ENCODE measurements around the gene ST6GAL1. TPM values are rescaled to one million over a fixed set of nuclear protein-coding genes. Genes with fewer than 3 reads are reported as not detected.

Gene ST6GAL1
- total RNA-seq, 1 experiment from 2014 or later, result 15.6 TPM

DNA sequence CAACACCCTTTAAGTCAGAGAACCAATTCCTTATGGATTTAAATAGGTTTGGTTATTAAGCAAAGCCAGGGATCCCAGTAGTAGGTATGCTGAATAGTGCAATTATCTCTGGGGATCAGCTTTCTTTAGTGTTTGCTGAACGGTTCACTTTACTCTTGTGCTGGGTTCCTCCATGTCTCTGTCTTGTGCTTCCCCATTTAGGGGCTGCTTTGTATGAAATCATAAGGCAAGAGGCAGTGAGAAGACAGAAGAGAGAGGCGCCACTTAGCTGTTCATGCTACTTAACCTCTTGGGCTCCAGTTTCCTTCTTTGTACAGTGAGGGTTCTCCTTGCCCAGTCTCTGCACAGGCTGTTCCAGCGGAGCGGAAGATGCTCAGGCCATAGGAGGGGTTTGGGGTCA, 3.5 kb downstream of the ST6GAL1 start:
- ChIA-PET POLR2A (no interaction called here), CTCF (no interaction called here), RAD21 (ENCODE audit: low non-redundant PET in 1 of 2, low total read pairs in 2 of 2, uncharacterized antibody in 2 of 2, unreplicated experiment in 2 of 2) (no interaction called here)
- H3K36me3 ChIP-seq (ENCODE audit: control insufficient read depth in 1 of 2, insufficient read depth in 2 of 2, low read length in 2 of 2), result no peaks in the 10 kb centered on the region
- no peak overlapping the region for H3K4me2 ChIP-seq (ENCODE audit: low read length)
- H3K4me1 ChIP-seq (ENCODE audit: control insufficient read depth in 1 of 2, insufficient read depth in 2 of 2, low read length in 2 of 2), result peaks cover 16 to 18% of the 10 kb centered on the region in 2 experiments
- ATAC-seq (no peak), DNase-seq (ENCODE audit: low read depth, low spot score) (no peak)
- no peak overlapping the region for H2AFZ ChIP-seq (ENCODE audit: low read depth, low read length, poor library complexity, severe bottlenecking)
- no peak overlapping the region for H3K27ac ChIP-seq (ENCODE audit: low read depth, low read length)
- 0 out of 2 replicates have a peak, but pooled peaks cover 4% of the 10 kb centered on the region for H3K79me2 ChIP-seq (ENCODE audit: insufficient read depth, low read length)
- H3K9me2 ChIP-seq (ENCODE audit: insufficient read depth), result no peaks in the 10 kb centered on the region
- no peaks in the 10 kb centered on the region for H3K27me3 ChIP-seq (ENCODE audit: insufficient read depth, low read length)
- no TSS peak for BruUV-seq (replicated peaks)
- no peak overlapping the region for H3K4me3 ChIP-seq (replicated peaks in 1 of 2; ENCODE audit: low read depth in 1 of 2, low read length in 2 of 2)
- H3K9ac ChIP-seq (ENCODE audit: low read length), result no peak overlapping the region
- TF ChIP-seq SIN3A (IDR thresholded peaks at IDR 0.05; ENCODE audit: low read depth), result no peak
- TF ChIP-seq EGR1 (IDR thresholded peaks at IDR 0.05; ENCODE audit: low read depth), result no peak
- no peak for TF ChIP-seq POLR2AphosphoS5 (IDR thresholded peaks at IDR 0.05; ENCODE audit: low read depth, low read length)
- no peak for TF ChIP-seq FOSL1 (IDR thresholded peaks at IDR 0.05; ENCODE audit: low read depth)
- no peak for TF ChIP-seq YY1 (IDR thresholded peaks at IDR 0.05; ENCODE audit: extremely low read depth, insufficient replicate concordance, low read depth, low read length)
- no peak for TF ChIP-seq CTCF (IDR thresholded peaks at IDR 0.05 in 2 of 3, conservative IDR thresholded peaks at IDR 0.05 in 1 of 3; ENCODE audit: borderline replicate concordance in 1 of 3, insufficient read depth in 1 of 3, low read depth in 2 of 3, low read length in 2 of 3)
- TF ChIP-seq POLR2A (IDR thresholded peaks at IDR 0.05; ENCODE audit: borderline replicate concordance, extremely low read depth, insufficient read depth, insufficient read length), result no peak
- intact Hi-C loops (cut with micrococcal nuclease), result loop anchor here (5.0 kb wide), 1 partner anchor 87 kb away; no protein-coding TSS in a partner anchor
- no peaks in the 10 kb centered on the region for H3K9me3 ChIP-seq (ENCODE audit: control insufficient read depth in 1 of 2, insufficient read depth in 1 of 2, low read depth in 1 of 2, low read length in 2 of 2)
- no peaks in the 10 kb centered on the region for H4K20me1 ChIP-seq (ENCODE audit: insufficient read depth)

GRCh38 chr3:186935133-186935532, 4.8 kb downstream of the ST6GAL1 start:
- ChIA-PET POLR2A (no interaction called here), CTCF (no interaction called here), RAD21 (ENCODE audit: low non-redundant PET in 1 of 2, low total read pairs in 2 of 2, uncharacterized antibody in 2 of 2, unreplicated experiment in 2 of 2) (no interaction called here)
- no peaks in the 10 kb centered on the region for H3K36me3 ChIP-seq (ENCODE audit: control insufficient read depth in 1 of 2, insufficient read depth in 2 of 2, low read length in 2 of 2)
- no peaks in the 10 kb centered on the region for H3K9me2 ChIP-seq (ENCODE audit: insufficient read depth)
- H3K9me3 ChIP-seq (ENCODE audit: control insufficient read depth in 1 of 2, insufficient read depth in 1 of 2, low read depth in 1 of 2, low read length in 2 of 2), result no peaks in the 10 kb centered on the region
- ATAC-seq (no peak), DNase-seq (ENCODE audit: low read depth, low spot score) (no peak)
- no peak overlapping the region for H3K27ac ChIP-seq (ENCODE audit: low read depth, low read length)
- no peak overlapping the region for H3K9ac ChIP-seq (ENCODE audit: low read length)
- no peak overlapping the region for H3K4me3 ChIP-seq (replicated peaks in 1 of 2; ENCODE audit: low read depth in 1 of 2, low read length in 2 of 2)
- no peak overlapping the region for H3K4me2 ChIP-seq (ENCODE audit: low read length)
- H2AFZ ChIP-seq (ENCODE audit: low read depth, low read length, poor library complexity, severe bottlenecking), result no peak overlapping the region
- intact Hi-C loops (cut with micrococcal nuclease), result no loop called here
- no peaks in the 10 kb centered on the region for H3K27me3 ChIP-seq (ENCODE audit: insufficient read depth, low read length)
- H4K20me1 ChIP-seq (ENCODE audit: insufficient read depth), result no peaks in the 10 kb centered on the region
- no peak for TF ChIP-seq MAX (IDR thresholded peaks at IDR 0.05)
- no peak for TF ChIP-seq CBX3 (IDR thresholded peaks at IDR 0.05; ENCODE audit: low read depth)
- no peak for TF ChIP-seq JUND (IDR thresholded peaks at IDR 0.05)
- TF ChIP-seq SIN3A (IDR thresholded peaks at IDR 0.05; ENCODE audit: low read depth), result no peak
- no peak for TF ChIP-seq CTCF (IDR thresholded peaks at IDR 0.05 in 2 of 3, conservative IDR thresholded peaks at IDR 0.05 in 1 of 3; ENCODE audit: borderline replicate concordance in 1 of 3, insufficient read depth in 1 of 3, low read depth in 2 of 3, low read length in 2 of 3)
- no peak for TF ChIP-seq SRF (IDR thresholded peaks at IDR 0.05; ENCODE audit: low read depth)
- TF ChIP-seq FOSL1 (IDR thresholded peaks at IDR 0.05; ENCODE audit: low read depth), result no peak
- TF ChIP-seq ELF1 (IDR thresholded peaks at IDR 0.05; ENCODE audit: borderline replicate concordance, low read depth), result no peak
- TF ChIP-seq EZH2 (IDR thresholded peaks at IDR 0.05), result no peak
- TF ChIP-seq CEBPB (IDR thresholded peaks at IDR 0.05; ENCODE audit: low read depth), result no peak
- TF ChIP-seq POLR2AphosphoS5 (IDR thresholded peaks at IDR 0.05; ENCODE audit: low read depth, low read length), result no peak
- TF ChIP-seq EGR1 (IDR thresholded peaks at IDR 0.05; ENCODE audit: low read depth), result no peak
- TF ChIP-seq, protein P1, sequence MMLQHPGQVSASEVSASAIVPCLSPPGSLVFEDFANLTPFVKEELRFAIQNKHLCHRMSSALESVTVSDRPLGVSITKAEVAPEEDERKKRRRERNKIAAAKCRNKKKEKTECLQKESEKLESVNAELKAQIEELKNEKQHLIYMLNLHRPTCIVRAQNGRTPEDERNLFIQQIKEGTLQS (IDR thresholded peaks at IDR 0.05), result no peak
- TF ChIP-seq ZNF274 (IDR thresholded peaks at IDR 0.05; ENCODE audit: low read depth, low read length), result no peak
- no peak for TF ChIP-seq POLR2A (IDR thresholded peaks at IDR 0.05; ENCODE audit: borderline replicate concordance, extremely low read depth, insufficient read depth, insufficient read length)
- 0 out of 2 replicates have a peak, but pooled peaks cover 4% of the 10 kb centered on the region for H3K79me2 ChIP-seq (ENCODE audit: insufficient read depth, low read length)
- peaks cover 9 to 11% of the 10 kb centered on the region in 2 experiments for H3K4me1 ChIP-seq (ENCODE audit: control insufficient read depth in 1 of 2, insufficient read depth in 2 of 2, low read length in 2 of 2)
- no TSS peak for BruUV-seq (replicated peaks)

Measured in HCT116 (cell line).